ENCODE results near the gene ZNF654.
"Not testable (repeated sequence)": the region's sequence is repeated elsewhere in the genome, so short reads cannot be mapped to it uniquely, and the experiment has no call there.

ZNF654 gene

DNA sequence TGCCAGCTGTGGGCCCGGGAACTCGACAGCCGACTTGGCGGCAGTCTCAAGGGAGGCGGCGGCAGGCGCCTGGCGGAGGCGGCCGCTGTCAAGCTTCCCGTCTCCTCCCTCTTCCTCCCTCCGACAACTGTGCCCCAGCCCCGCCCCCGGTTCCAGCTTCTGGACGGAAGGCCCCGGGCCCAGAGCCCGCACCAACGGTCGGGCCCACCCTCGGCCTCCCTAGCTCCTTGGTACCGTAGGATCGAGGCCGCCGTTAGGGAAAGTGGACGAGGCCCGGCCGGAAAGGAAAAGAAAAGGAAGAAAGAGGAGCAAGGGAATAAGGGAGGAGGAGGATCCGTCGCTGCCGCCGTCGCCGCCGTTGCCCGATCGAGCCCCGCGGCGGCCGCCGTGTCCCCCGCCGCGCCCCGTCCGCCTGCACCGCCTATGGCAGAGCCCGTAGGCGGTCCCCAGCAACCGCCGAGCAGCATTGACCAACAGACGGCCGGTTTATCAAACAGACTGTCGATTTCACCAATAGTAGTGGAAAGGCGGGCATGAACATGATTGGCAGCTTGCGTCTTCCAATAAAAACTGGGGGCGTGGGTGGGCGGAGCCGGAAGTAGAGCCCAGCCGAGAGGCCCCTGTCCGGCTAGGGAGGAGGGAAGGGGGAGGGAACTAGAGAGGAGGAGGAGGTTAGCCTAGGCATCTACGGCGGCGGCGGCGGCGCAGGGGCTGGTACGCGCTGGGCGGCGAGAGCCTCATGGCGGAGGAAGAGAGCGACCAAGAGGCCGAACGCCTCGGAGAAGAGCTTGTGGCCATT is at the start of gene ZNF654, which contains the start of gene CGGBP1:
Gene ZNF654, plus strand, starts transcription at position 675 of the 799 bp plus-strand sequence. Its CDS starts 65 bp downstream, at position 740.
Gene CGGBP1, minus strand, starts transcription at position 425 of the 799 bp plus-strand sequence. CDS start 3,029 bp downstream, outside the sequence.
- peak; percentile 95 for DNase-seq

DNA sequence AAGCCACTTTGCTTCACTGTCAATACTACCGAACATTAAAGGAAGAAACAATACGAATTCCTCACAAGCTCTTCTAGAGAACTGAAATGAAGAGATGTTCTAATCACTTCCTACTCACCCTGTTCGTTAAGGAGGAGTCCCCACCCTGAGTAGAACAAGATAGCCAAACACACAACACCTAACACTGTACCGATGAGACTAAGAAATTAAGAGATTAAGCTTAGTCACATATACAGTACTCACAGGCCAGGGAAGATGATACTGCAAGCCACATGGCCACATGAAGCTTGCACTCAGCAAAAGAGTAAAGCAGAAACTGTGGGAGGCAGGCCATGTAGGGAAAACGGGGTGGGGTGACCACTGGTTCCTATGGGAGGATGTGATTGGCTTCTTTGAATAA is 48.2 kb upstream of the ZNF654 start:
- no peak for DNase-seq

DNA sequence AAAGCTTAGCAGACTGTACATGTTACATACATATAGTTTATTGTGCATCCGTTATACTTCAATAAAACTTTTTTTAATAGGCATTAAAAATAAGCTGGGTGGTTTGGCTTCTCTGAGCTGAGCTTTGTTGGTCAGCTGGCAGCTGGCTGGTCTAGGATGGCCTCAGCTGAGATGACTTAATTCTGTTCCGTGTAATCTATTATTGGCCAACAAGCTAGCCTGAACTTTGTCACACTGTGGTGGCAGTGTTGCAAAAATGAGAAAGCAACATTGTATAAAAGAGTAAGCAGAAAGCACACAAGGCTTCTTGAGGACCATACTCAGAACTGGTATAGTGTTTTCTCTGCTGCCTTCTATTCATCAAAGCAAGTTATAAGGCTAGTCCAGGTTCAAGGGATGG is 45.5 kb upstream of the ZNF654 start:
- DNase-seq, result no peak

DNA sequence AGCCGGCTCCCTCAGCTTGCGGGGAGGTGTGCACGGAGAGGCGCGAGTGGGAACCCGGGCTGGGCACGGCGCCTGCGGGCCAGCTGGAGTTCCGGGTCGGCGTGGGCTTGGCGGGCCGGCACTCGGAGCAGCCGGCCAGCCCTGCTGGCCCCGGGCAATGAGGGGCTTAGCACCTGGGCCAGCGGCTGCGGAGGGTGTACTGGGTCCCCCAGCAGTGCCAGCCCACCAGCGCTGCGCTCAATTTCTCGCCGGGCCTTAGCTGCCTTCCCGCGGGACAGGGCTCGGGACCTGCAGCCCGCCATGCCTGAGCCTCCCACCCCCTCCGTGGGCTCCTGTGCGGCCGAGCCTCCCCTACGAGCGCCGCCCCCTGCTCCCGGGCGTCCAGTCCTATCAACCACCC is 43.4 kb upstream of the ZNF654 start:
- DNase-seq, result not testable (repeated sequence)

DNA sequence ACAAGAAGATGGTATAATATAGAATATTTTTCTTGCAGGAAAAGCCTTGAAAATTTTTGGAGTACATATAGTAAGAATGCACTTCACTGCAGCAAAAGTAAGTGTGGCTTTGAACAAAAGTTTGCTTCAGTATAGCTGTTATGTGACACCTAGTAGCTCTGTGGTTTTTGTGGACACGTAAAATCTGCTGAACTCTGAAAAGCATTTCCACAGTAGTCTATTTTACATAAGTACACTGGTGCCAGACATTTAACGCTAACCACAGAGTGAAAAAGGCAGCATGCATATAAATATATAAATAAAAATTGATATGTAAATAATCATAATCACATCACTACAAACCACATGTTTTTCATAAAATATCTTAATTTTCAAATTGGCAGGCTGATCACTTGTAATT is 40.0 kb upstream of the ZNF654 start:
- no peak for DNase-seq

DNA sequence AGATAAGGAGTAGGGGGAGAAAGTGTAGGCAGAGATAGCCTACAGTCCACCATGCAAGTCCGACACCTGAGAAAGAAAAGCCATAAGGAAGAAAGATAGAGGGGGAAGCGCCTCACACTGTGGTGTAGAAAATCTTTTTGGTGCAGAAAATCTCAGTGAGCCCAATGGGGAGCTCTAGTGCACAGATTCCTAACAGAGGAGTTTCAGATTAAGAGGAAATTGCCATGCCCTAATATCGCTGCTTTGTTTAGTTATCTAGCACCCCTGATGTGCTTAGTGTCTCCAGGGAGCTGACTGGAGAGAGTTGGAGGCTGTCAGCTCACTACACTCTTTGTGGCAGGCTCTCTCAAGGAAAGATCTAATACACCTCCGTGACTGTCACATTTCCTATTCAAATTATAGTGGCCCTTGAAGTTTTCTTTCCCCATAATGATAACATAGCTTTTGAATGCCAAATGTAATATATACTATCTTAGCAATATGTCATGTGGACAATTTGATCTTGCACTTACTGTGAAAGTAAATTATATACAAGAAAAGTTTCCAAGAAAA is 34.0 kb upstream of the ZNF654 start:
- no peak for DNase-seq

DNA sequence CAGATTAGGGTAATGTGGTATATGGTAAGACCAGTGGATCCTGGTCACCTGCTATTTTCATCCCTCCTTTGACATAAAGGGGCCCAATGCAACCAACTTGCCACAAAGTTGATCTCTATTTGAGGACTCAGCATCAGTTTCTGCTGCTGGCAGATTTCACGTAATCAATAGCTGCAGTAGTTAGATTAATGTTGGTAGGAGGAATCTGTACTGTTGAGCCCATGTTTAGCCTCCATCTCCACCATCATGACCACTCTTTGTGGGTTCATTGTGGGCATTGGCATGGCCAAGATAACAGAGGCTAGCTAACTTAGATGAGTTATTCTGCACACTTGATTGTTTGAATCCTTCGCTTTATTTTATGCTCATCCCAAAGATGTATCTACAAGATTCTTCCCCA is 30.2 kb upstream of the ZNF654 start:
- DNase-seq, result no peak

DNA sequence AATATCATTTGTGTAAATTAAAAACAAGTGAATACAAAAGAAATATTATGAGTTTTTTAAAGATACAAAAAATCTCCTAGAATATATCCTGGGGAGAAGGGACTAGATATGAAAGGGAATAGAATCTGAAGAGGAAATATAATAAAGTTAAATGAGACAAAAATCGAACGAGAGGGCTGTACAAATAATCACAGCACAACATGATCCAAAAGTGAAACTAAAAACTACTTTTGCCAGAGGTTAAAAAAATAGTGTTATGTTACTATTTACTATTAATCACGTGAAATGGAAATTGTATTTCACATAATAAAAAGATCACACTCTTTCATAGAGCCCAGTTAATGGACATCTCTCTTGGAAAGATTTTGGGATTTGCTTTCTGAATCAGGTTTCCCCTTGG is 28.8 kb upstream of the ZNF654 start:
- DNase-seq, result no peak

DNA sequence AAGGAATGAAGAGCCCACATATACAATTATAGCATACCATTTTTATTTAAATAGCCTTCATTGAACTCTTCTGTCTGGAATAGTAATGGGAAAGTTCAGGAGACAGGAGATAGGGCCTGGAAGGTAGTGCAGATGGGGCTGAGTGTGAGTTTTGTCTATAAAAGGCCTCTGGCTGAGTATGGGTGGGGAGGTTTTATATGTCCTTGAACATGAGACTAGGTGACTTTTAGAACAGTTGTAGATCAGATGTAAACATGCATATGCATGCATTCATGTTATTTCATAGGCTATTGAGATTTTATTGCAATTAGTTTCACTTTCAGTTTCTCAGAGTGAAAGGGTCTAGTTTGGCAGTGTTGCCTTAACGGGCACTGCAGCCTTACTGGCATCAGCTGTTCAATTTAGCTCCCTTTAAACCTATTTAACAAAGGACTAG is 27.4 kb upstream of the ZNF654 start:
- peak; percentile 36 for DNase-seq

DNA sequence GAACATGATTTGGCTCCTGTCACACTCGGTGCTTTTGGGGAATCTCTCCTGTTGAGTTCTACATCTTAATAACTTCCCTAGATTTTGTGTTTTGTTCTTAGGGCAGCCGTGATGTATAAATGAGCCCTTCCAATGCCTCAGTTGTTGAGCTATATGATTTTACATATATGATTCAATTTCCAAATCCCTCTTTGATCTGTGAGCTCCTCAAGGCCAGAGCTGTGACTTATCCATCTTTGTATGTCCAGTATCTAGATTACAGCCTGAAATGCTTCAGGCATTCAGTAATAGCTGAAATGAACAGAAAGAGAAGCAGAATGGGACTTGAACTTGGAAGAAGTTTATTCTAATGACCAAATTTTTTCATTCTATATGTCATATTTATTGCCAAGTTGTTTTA is 26.8 kb upstream of the ZNF654 start:
- DNase-seq, result no peak

DNA sequence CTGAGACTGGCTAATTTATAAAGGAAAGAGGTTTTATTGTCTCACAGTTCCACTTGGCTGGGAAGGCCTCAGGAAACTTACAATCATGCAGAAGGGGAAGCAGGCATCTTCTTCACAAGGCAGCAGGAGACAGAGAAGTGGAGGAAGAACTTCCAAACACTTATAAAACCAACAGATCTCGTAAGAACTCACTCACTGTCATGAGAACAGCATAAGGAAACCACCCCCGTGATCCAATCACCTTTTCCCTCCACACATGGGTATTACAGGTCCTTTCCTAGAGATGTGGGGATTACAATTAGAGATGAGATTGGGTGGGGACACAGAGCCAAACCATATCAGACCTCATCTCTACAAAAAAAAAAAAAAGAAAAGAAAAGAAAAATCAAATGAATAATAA is 26.0 kb upstream of the ZNF654 start:
- DNase-seq, result no peak

DNA sequence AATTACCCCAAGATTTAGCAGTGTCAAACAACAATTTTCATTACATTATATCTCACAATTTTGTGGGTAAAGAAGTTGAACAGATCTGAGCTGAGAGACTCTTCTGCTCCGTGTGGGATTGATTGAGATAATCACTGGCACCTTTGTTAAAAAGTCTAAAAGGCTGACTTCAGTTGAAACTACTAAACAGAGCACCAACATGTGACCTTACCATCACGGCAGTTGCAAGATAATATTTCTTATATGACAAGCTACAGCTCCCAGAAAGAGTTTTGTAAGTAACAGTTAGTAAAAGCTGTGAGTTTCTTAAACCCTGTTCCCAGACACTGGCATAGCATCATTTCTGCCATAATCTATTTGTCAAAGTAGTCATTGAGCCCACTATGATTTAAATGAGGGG is 25.2 kb upstream of the ZNF654 start:
- no peak for DNase-seq

DNA sequence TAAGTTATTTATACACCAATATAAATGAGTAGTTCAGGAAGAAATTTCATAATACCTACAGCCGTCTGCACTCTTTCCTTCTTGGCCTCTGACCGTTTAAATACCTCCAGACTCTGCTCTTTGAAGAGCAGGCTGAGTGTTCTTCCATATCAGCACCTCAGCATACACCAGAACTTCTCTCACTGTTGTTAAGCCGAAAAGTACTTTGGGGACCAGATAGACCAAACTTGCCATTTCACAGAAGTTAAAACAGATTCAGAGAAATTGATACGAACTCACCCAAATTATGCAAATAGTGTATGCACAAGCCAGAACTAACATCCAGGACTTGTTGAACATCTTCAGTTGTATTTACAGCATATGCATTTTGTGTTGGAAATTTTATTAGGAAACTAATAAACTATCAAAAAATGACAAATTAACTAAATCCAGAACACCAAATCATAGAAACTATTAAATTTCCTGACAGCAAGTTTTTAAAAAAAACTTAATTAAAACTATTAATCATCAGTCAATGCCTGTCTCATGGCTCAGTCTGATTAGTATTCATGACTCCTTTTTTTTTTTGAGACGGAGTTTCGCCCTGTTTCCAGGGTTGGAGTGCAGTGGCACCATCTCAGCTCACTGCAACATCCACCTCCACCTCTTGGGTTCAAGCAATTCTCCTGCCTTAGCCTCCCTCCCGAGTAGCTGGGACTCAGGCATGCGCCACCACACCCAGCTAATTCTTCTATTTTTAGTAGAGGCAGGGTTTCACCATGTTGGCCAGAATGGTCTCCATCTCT is 24.4 kb upstream of the ZNF654 start:
- no peak for DNase-seq

DNA sequence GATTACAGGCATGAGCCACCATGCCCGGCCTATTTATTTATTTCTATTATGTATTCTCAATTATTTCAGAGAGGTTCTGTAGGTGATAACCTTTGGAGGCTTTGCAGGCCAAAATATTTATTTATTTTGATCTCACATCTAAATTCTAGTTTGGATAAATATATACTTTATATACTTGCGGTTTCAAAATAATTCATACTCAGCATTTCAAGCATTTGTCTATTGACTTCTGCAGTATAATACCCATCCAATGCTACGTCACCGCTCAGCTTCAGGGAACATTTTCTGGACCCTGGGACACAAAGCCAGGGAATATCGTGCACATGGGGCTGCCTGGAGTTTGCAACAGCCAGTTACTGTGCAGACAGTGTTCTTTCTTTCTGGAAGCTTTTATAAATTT is 22.8 kb upstream of the ZNF654 start:
- DNase-seq, result no peak

DNA sequence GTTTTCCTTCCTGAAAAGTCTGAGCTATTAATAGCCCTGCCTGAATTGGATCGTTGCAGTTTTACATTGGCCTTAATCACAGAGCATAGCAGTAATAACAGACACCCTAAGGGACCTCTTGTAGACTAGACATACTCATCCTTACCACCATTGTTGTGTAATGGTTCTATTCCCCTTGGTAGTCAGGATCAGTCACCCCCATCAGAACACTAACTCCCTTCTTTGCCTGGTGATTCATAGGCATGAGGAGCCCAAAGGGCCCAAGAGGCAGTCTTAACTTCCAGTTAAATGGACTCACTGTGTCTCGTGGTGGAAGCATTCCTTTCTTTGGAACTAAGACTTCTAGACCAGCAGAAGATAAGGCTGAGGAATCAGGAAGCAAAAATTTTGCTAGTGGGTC is 20.5 kb upstream of the ZNF654 start:
- DNase-seq, result no peak

DNA sequence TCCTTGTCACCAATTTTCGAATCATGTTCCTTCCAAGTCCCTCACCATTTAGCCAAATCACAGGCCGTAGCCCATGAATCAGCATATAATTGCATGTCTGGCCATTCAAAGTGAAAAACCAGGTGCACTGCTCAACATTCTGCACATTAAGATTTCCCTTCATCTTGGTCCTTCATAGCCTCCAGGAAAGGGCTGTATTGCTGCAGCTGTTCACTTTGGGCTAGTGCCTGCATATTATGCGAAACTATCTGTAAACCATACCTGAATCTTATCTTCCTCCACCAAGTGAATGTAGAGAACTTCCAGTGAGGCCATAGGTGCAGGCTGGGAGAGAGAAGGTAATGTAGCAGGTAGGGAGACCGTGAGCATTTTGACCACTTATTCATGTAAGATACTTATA is 18.5 kb upstream of the ZNF654 start:
- no peak for DNase-seq

DNA sequence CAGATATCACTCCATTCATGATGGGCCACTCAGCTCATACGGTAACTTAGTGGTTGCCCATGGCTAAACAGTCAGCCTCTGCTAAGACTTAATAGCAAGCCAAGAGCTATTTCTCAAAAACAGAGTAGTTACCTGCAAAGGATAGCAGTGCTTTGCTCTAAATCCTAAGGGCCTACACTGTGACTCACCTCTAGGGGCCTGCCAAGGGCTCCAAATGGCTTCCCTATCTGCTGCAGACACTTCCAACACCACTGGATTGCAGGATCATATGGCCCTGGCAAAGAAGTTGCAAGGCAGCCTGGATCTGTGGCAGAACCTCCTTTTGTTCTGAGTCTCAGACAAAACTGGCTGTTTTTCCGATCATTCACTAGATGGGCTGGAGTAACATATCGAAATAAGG is 18.1 kb upstream of the ZNF654 start:
- DNase-seq, result no peak

DNA sequence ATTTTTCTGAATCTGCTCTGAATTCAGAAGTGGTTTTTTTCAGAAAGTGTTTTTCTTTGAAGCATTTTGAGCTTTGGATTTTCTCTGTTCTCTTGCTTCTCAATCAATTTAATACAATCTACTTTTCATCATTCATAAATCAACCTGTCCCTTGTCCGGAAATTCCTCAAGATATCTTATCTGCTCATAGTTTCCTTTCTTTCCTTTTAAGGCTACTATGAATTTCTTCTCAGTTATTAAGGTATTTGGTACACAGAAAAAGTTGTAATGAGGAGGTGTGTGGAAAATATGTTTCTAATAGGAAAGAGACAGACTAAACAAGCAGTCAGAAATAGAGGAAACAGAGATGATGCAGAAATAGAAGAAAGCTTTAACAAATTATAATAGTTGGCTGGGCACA is 14.6 kb upstream of the ZNF654 start:
- DNase-seq, result no peak

DNA sequence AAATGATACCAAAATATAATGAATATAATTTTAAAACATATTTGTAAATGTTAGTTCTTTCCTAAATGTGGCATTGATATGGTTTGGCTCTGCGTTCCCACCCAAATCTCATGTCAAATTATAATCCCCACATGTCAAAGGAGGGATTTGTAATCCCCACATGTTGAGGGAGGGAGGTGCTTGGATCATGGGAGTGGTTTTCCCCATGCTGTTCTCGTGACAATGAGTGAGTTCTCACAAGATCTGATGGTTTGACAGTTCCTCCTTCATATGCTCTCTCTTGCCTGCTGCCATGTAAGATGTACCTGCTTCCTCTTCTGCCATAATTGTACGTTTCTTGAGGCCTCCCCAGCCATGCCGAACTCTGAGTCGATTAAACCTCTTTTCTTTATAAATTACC is 12.3 kb upstream of the ZNF654 start:
- DNase-seq, result no peak

DNA sequence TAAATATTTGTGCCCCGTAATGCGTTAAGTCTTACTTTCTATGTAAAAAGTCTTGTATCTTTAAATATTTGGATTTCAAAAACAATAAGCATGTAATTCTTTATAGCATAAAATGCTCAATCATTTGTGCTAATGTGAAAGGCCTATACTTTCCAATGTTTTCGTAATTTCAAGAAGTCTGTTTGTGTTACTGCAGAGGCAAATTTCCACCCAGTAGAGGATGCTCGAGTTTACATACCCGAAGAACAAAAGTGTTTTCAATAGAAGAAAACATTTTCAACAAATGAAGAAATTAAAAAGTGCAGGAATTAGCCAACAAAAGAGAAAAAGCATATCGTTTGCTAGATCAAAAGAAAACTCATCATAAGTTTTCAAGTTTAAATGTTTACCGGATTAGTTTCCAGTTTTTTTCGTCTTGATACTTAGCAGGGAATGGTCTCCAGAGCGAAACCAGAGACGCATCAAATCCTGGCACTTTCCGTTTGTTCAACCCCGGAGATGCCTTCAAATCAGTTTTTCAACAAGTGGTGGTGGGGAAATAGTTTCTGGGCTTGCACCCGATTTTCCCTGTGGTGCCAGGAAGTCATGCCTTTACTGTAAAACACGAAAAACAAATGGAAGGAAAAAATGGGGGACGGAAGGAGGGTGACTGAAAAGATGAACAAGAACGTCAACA is 1.3 kb upstream of the ZNF654 start:
- DNase-seq, result no peak

DNA sequence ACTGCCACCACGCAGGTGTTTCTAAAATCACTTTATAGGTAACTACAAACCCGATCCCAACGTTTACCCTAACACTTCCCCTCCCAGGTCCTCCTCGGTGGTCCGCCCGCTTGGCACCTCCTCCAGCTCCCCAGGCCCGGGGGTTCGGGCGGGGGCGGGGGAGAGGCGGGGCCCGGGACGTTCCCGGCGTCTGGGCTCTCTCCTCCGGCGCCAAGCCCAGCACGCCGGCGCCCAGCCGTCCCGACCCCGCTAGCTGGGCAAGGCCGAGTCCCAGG is 812 bp upstream of the ZNF654 start:
- DNase-seq, result no peak

DNA sequence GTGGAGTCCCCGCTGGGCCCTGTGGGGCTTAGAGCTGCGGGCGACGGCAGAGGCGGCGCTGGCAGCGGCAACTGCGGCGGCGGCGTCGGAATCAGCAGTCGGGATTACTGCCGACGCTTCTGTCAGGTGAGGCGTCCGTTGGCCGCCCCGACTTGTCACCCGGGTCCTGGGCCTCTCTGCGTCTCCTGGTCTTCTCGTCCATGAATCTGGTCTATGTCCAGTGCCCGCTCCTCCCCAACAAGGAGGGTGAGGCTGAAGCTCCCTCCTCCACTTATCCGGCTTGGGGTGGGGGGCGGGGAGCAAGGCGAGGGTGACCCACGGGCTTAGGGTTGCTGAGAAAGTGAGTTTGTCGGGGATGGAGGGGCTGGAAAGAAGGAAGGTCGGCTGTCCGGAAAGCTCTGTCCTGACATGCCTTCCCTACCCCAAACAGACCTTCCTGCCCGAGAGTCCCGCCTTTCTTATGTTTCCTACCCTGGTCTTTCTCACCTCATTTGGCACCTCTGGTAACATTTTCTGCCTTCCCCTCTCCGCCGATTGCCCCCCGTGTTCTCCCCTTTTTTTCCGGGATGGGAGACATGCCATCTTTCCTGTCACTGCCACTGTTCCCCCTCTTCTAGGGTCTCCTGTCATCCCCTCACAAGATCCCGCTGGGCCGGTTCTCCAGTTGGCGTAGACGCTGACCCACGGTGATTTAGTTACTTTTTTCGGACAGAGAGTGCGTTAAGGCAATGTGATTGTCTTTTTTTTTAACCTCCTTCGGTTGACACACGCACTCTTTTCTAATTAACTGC is 520 bp downstream of the ZNF654 start:
- no peak for DNase-seq

DNA sequence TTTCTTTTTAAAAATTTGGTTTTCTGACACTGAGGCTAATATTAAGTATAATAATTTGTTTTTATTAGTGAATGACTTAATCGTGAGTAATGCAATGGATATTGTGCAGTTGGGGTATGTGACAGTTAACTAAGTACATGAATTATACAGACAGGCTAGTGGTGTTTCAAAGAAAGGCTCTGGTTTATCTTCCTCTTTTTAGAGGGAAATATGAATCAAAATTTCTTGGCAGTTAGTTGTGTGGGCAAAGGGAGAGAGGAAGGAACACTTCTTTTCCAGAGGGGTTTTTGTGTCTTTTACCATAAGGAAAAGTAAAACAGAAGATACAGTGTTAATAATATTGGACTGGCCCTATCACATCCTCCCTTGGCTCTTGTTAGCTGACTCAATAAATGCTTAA is 2.7 kb downstream of the ZNF654 start:
- no peak for DNase-seq
